A549 (cell line): ENCODE measurements around the gene GATB.

ENCODE experiments used
- CTCF ChIP-seq: fragments of >200 bp; sonication (Bioruptor Twin); formaldehyde crosslinking; IDR thresholded peaks from 3 replicates; pipeline ENCODE4 v1.5.1; 2016
- HDAC2 ChIP-seq: fragments of 200-600 bp; sonication (generic); IDR thresholded peaks from 2 replicates; pipeline ENCODE4 v1.6.1; 2016
- NFE2L2 ChIP-seq: fragments of 150-350 bp; conservative IDR thresholded peaks from 2 replicates; pipeline ENCODE4 v1.6.1; 2014; ENCODE audit warnings: low read length
- POLR2A ChIP-seq: IDR thresholded peaks from 2 replicates; pipeline ENCODE4 v1.6.1; 2012; ENCODE audit warnings: mild to moderate bottlenecking, low read length

- no peak for TF ChIP-seq CTCF
- TF ChIP-seq HDAC2: no peak
- no peak for TF ChIP-seq POLR2A
- TF ChIP-seq NFE2L2: no peak
These were observed 122.4 kb downstream of the GATB start for GRCh38 chr4:151638295-151638858.
